HG03159 (cell line): ENCODE measurements around the gene UBE2I.
"Not testable (repeated sequence)": the region's sequence is repeated elsewhere in the genome, so short reads cannot be mapped to it uniquely, and the experiment has no call there.

Source experiments
- ATAC-seq: cut with Tn5 transposase; IDR thresholded peaks from one replicate; pipeline ENCODE4 v1.9.1; 2021; ENCODE audit warnings: mild to moderate bottlenecking, moderate library complexity; ENCODE audit not compliant: unreplicated experiment

The UBE2I gene

DNA sequence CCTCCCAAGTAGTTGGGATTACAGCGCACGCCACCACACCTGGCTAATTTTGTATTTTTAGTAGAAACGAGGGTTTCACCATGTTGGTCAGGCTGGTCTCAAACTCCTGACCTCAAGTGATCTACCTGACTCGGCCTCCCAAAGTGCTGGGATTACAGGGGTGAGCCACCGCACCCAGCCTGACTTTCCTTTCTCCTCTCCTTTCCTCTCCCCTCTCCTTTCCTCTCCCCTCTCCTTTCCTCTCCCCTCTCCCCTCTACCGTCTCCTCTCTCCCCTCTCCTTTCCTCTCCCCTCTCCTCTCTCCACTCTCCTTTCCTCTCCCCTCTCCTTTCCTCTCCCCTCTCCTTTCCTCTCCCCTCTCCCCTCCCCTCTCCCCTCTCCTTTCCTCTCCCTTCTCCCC is 17.2 kb upstream of the UBE2I start:
- ATAC-seq, result not testable (repeated sequence)

DNA sequence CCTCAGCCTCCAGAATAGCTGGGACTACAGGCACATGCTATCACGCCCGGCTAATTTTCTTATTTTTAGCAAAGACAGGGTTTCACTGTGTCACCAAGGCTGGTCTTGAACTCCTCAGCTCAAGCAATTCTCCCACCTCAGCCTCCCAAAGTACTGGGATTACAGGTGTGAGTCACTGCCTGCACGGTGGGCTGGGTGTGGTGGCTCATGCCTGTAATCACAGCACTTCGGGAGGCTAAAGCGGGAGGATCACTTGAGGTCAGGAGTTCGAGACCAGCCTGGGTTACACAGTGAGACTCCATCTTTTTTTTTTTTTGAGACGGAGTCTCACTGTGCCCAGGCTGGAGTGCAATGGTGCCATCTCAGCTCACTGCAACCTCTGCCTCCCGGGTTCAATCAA is 16.6 kb upstream of the UBE2I start:
- ATAC-seq, result not testable (repeated sequence)

- no peak for ATAC-seq
These were observed 15.3 kb upstream of the UBE2I start for GRCh38 chr16:1293921-1294656.

DNA sequence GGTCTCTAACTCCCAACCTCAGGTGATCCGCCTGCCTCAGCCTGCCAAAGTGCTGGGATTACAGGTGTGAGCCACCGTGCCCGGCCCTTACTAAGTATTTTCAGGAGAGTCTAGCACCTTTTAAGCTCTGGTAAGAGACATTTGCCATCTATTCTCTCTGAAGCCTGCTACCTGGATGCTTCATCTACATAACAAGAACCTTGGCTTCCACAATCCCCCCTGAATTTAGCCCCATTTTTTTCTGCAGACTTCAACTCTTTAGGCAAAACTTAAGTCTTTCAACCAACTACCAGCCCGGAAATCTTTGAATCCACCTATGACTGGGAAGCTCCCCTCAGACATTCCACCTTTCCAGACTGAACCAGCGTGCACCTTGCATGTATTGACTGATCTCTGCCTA is 14.0 kb upstream of the UBE2I start:
- no peak for ATAC-seq

DNA sequence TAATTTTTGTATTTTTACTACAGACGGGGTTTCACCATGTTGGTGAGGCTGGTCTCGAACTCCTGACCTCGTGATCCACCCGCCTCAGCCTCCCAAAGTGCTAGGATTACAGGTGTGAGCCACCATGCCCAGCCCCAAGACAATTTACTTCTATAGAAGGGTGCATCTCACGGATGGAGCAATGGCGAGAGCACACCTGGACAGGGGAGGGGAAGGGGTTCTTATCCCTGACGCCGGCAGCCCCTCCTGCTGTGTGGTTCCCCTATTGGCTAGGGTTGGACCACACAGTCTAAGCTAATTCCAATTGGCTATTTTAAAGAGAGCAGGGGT is 12.8 kb upstream of the UBE2I start:
- not testable (repeated sequence) for ATAC-seq

GRCh38 chr16:1297018-1297696 is 12.3 kb upstream of the UBE2I start:
- no peak for ATAC-seq

- no peak for ATAC-seq
These were observed 11.0 kb upstream of the UBE2I start for GRCh38 chr16:1298406-1298805.

DNA sequence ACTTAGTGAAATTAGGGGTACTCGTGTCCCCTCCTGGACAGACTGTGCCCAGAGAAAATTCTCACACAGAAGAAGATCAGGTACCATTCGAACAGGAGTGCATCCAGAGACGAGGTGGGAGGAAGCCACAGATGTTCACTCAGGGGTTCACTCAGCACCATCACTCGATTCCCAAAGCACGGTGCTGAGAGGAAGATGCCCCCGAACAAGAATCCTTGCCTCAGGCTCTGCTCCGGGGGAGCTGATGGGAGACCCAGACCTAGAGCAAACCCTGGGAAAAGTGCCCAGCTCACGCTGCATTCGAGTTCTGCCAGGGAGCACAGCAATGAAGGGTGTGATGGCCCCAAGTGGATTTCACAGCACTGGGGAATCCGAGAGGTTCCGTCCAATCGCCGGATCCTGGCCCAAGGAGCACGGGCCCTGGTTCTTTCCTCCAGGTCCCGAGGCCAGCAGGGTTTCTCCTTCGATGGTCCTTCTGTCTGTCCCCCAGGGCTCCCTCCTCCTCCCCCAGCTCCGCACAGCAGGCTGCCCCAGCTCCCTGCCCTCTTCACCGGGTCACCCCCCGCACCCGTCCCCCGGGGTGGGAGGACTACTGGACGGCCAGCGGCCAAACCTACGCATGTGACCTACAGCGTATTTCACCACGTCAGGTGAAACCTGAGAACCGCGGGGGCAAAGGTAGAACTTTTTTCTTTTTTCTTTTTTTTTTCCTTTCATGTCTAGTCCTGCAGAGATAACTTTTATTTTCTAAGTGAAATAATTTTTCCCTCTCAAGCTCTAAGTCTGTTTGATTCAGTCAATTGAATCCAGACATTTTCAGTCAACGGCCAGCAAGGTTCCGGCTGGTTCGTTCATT is 10.2 kb upstream of the UBE2I start:
- no peak for ATAC-seq

GRCh38 chr16:1299868-1300203 is 9.6 kb upstream of the UBE2I start:
- no peak for ATAC-seq

GRCh38 chr16:1300664-1301476 is 8.6 kb upstream of the UBE2I start:
- no peak for ATAC-seq

- no peak for ATAC-seq
These were observed 7.9 kb upstream of the UBE2I start for GRCh38 chr16:1301562-1301961.

GRCh38 chr16:1305823-1306222 is 3.6 kb upstream of the UBE2I start:
- no peak for ATAC-seq

DNA sequence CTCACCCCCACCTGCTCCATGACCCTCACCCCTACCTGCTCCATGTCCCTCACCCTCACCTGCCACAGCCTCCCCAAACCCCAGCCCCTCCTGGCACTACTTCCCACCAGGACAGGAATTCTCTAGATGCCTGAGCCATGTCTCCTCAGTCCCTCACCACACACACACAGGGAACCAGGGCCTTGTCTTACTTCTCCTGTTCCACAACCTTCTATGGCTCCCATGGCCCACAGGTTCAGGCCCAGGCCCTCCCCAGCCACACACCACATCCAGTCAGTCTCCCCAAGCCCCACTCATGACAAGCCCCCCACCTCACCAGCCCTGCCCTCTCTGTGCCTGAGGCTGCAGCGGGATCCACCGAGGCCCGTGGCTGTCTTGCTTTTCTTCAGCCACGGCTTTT is 3.1 kb upstream of the UBE2I start:
- no peak for ATAC-seq

DNA sequence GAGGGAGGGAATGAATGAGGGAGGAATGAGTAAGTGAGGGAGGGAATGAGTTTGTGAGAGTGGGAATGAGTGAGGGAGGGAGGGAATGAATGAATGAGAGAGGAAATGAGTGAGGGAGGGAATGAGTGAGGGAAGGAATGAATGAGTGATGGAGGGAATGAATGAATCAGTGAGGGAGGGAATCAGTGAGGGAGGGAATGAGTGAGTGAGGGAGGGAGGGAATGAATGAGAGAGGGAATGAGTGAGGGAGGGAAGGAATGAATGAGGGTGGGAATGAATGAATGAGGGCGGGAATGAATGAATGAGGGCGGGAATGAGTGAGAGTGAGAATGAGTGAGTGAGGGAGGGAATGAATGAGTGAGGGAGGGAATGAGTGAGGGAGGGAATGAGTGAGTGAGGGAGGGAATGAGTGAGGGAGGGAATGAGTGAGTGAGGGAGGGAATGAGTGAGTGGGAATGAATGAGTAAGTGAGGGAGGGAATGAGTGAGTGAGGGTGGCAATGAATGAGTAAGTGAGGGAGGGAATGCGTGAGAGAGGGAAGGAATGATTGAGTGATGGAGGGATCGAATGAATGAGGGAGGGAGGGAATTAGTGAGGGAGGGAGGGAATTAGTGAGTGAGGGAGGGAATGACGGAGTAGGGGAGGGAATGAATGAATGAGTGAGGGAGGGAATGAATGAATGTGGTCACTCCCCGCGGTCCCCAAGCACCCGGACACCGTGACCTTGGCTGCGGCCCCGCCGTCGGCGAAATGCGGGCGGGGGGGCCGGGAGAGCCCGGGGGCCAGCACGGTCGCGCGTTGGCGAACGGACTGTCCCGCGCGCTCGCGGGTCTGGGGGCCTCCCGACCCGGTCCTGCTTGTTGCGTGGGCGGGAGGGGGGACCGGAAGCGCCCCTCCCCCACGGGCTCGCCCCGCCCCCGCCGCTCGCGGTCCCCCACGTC is 1.1 kb upstream of the UBE2I start:
- peak; percentile 8 for ATAC-seq

DNA sequence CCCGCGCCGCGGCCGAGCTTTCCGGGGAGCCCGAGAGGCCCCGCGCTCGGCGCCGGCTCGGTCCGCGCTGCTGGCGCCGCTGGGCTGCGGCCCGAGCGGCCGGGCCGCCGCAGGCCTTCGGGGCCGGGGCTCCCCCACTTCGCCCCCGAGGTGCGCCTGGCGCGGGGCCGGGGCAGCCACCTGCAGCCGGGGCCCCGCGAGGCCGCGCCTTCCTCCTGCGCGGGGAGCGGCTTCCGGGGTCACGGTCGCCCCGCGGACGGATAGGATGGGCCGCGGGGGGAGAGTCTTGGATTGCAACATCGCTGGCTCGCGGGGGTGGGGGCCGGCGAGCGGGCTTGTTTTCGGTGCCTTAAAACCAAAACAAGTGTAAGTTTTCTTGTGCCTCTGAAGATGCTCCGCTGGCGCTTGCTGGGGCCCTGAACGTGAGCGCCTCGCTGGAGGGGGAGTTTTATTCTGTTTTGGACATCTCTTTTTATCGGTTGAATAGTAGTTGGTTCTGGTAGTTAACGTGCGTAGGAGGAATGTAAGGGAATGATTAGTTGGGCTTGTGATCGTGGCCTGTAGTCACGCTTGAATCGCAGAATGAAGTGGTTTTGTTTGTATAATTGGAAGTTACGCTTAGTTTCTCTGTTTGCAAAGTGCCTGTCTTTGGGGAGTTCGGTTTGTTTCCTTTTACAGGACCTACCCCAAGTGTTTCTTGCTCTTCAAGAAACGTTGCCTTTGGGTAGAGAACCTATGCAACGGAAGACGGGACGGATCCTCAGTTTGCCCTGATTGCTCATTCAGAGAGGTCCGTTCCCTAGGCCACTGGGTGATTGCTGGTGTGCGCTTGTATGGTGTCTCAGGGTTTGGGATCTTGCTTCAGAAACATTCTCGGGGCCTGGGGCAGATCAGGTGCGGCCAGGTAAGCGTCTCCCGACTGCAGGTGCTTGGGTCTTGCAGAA is 724 bp downstream of the UBE2I start:
- peak; percentile 24 for ATAC-seq

GRCh38 chr16:1310832-1311200 is 1.4 kb downstream of the UBE2I start:
- ATAC-seq, result no peak

DNA sequence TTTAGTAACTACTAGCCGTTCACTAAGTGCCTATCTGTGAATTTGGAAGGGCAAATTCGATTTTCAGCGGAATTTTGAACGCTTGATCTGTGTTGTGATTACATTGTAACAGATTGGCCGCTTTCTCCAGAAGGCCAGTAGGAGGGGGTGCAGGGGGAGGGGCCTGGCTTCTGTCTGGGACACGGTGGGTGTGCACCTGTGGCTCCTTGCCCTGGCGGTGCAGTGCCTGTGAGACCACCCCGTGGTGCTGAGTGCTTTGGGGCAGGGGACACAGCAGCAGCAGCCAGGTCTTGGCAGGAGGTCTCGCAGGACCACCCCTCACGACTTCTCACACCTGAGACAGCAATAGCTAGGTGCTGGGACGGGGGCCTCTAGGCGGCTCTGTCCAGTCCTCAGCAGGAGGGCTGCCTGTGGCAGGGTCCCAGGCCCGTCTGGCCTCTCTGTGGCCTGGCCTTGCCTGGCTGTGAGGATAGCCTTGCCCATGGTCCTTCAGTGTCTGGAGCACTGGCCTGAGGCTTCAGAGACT is 1.8 kb downstream of the UBE2I start:
- no peak for ATAC-seq

GRCh38 chr16:1311738-1312466 is 2.5 kb downstream of the UBE2I start:
- no peak for ATAC-seq
